Activated CD4-positive, alpha-beta T cell treated with anti-CD3 and anti-CD28 coated beads, Interleukin-2, amount 50 U/mL, for 4 hours (primary cell): Measurements from ENCODE around the gene ASPSCR1.
"Not testable (repeated sequence)": the region's sequence is repeated elsewhere in the genome, so short reads cannot be mapped to it uniquely, and the experiment has no call there.

Experiments
- DNase-seq, 2 experiments: peaks; one replicate each; pipeline ENCODE4 v3.0.0-alpha.2; 2020

Gene ASPSCR1

GRCh38 chr17:81960130-81960958, 17.1 kb upstream of the ASPSCR1 start:
- no peak for DNase-seq

DNA sequence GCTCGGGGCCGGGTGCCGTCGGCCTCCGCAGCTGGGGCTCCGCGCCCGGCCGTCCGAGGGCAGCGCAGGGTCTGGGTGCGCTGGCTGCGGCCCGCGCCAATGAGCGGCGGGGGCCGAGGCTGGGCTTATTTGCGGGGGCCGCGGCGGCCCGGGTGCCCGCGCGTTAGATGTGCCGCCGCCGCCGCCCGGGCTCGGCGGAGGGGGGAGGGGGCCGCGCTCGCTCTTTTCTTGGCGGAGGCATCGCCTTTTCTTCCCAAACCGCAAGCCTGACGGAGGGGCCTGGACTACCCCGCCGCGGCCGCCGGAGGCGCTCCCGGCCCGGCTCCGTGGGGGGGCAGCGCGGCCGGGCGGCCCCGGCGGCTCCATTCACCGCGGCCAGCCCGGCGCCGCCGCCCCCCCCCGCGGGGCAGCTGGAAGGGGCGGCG, 16.3 kb upstream of the ASPSCR1 start, which contains the start of gene NOTUM:
Gene NOTUM, minus strand, starts transcription at position 101 of the 425 bp plus-strand sequence. CDS start 278 bp downstream, outside the sequence.
- DNase-seq = no peak

- DNase-seq = no peak
These were observed 15.6 kb upstream of the ASPSCR1 start for GRCh38 chr17:81961521-81962498.

DNA sequence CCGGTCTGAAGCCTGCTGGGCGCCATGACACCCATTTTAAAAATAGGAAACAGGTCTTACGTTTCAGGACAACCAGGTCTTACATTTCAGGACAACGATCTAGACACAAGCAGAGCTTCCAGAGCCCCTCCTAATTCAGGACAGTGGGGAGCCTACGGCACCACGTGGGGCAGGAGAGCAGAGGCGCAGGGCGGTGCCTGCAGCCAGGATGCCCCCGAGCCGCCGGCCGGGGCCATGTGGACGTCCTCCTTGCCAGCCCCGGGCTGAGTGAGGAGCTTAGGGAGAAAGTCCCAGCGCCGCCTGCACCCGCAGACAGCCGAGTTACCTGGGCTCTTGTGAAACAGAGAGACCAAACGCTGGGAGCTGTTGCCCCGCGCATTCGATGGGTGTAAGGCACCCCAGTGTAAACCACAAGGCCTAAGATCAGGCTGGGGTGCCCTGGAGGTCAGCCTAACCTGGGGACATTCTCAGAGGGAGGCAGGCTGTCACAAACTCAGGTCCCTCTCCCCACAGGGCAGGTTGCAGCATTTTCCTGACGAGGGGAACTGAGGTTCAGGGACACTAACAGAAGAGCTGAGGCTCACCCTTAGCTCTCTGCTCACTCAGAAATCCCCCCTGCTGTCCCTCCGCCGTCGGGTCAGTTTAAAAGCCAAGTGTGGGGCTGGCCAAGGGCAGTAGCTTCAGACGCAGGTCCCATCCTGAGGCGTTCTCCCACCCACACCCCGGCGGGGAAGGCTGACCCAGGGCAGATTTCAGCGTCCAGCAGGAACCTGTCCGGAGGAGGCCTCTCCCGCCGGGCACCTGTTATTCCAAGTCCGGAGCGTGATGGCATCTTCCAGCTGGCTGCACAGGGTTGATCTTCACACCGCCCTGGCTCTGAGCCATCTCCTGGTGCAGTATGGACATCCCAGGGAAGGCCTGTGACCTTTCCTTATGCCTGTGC, 14.7 kb upstream of the ASPSCR1 start:
- DNase-seq = no peak

GRCh38 chr17:81964081-81964849, 13.2 kb upstream of the ASPSCR1 start:
- no peak for DNase-seq

- no peak for DNase-seq
These were observed 10.8 kb upstream of the ASPSCR1 start for GRCh38 chr17:81966343-81967243.

- DNase-seq = no peak
These were observed 10.2 kb upstream of the ASPSCR1 start for GRCh38 chr17:81967244-81967532.

- DNase-seq = peak; percentile 90
These were observed 9.7 kb upstream of the ASPSCR1 start for GRCh38 chr17:81967533-81968395.

DNA sequence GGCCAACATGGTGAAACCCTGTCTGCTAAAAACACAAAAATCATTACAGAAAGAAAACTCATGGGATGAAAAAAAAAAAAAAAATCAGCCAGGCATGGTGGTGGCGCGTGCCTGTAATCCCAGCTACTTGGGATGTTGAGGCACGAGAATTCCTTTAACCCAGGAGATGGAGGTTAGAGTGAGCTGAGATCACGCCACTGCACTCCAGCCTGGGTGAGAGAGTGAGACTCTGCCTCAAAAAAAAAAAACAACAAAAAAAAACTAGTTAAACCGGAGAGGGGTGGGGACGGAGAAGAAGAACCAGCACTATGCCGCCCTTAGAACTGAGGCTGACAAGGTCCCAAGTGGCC, 9.1 kb upstream of the ASPSCR1 start:
- no peak for DNase-seq

DNA sequence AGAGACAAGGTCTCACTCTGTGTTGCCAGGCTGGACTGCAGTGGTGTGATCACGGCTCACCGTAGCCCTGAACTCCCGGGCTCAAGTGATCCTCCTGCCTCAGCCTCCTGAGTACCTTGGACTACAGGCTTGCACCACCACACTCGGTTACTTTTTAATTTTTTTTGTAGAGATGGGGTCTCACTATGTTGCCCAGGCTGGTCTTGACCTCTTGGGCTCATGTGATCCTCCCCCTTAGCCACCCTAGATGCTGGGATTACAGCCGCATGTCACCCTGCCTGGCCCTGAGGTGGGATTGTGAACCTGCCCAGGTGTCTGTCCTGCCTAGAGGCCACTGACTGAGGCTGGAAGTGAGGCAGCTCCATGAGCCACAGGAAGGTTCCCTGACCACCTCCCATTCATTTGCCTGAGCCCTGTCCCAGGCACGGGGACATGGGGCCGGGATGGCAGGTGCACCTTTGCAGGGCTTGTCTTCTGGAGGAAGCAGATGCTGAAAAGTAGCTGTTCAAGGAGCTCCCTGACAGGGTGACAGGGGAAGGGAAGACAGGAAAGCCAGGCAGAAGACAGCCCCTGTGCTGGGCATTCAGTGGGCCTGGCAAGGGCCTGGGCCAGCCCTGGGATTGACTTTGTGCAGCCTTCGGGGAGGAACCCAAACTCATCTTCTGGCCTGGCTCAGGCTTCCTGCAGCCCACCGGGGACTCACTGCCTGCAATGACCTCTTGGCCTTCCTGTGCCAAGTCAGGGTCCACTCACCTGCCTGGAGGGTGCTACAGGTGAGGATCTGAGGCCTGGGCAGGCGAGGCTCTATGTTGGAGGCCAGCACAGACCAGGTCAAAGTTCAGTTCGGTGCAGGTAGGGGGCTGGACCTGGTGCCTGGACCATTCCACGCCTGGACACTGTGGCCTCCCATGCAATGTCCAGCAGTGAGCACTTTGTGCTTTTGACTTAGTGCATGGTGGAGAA, 8.3 kb upstream of the ASPSCR1 start:
- no peak for DNase-seq

GRCh38 chr17:81973432-81973831, 4.0 kb upstream of the ASPSCR1 start:
- no peak for DNase-seq

GRCh38 chr17:81976332-81977210, 858 bp upstream of the ASPSCR1 start:
- peak; percentile 29 to 30 for DNase-seq

DNA sequence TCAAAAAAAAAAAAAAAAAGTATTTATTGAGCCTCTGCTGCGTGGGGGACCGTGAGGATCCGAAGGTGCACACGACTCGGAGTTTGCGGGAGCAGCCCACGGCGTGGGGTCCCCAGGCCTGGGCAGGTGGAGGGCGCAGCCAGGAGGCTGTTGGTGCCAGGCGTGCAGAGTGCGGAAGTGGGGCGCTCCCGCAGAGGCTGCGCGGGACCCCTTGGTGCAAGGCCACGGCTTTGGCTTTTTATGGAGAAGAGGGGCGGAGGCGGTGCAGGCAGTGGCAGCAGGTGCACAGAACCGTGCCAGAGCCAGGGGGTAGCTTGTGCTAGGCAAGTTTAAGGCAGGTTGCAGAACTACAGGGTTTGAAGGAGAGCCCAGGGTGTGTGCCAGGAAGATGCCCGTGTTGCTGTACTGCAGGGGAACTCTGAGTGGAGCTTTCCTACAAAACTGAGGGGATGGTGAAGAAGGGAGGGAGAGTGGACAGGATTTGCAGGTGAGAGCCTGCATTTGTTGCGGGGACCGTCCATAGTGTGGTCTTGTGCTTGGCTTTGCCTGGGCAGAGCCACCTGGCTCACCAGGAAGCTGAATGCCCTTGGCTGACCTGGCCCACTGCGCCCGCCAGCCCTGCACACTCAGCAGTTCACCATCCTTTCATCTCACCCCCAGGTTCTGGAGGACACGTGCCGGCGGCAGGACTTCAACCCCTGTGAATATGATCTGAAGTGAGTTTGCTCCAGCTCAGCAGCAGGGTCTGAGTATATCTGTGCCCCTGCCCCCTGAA, 1.3 kb downstream of the ASPSCR1 start:
- DNase-seq = no peak

DNA sequence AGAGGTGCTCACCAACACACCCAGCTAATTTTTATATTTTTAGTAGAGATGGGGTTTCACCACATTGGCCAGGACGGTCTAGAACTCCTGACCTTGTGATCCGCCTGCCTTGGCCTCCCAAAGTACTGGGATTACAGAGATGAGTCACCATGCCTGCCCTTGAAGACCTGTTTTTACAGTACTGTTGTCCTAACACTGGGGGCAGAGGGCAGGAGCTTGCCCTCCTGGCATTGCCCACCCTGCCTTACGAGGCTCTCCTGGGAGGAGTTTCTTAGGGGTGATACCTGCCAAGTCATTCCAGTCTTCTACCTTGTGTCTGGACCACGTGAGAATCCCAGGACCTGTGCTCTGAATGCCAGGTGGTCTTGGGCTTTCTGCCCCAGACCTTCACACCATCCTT, 2.7 kb downstream of the ASPSCR1 start:
- no peak for DNase-seq

DNA sequence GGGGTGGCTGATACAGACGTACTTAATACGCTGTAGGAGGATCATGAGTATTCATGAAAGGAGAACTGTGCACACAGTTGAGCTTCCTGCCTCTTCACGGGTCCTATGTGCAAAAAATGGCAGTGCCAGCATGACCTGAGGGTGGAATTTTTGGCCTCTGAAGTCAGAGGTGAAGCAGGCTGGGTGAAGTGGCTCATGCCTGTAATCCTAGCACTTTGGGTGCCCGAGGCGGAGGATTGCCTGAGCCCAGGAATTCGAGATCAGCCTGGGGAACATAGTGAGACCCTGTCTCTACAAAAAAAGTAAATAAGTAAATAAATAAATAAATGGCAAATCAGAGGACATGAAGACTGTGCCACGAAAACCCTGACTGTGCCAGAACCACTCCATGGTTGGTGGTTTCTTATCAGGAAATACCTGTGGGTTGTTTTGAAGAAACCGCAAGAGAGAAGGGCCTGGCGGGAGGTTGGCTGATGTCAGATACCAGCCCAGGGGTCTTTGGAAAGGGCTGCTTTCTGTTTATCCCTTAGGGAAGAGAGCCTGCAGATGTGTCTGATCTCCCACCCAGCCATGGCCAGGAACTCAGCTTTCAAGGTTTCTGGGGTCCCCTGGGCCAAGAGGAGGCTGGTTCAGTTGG, 3.4 kb downstream of the ASPSCR1 start:
- no peak for DNase-seq

- DNase-seq = not testable (repeated sequence)
These were observed 4.1 kb downstream of the ASPSCR1 start for GRCh38 chr17:81981511-81981910.
